Karpas-422 (cell line): ENCODE results near the gene SENP5. TPM values are rescaled to one million over a fixed set of nuclear protein-coding genes. Genes with fewer than 3 reads are reported as not detected.

Source experiments
- DNase-seq: peaks from one replicate; pipeline ENCODE4 v3.0.0-alpha.2; 2015
- H2AFZ ChIP-seq: fragments of 200-600 bp; sonication (generic); 2 replicates; pipeline ENCODE4 v1.6.1; 2014; ENCODE audit warnings: antibody characterized with exemption, low read length, mixed read lengths
- H3K27ac ChIP-seq: fragments of 200-600 bp; sonication (generic); 2 replicates; pipeline ENCODE4 v1.5.1; 2014; ENCODE audit warnings: mild to moderate bottlenecking, low read length, moderate library complexity
- H3K27me3 ChIP-seq: fragments of 200-600 bp; sonication (generic); 2 replicates; pipeline ENCODE4 v1.6.1; 2014; ENCODE audit warnings: low read length, mixed read lengths
- H3K36me3 ChIP-seq: fragments of 200-600 bp; sonication (generic); 2 replicates; pipeline ENCODE4 v1.6.1; 2014; ENCODE audit warnings: low read length, mixed read lengths; ENCODE audit not compliant: insufficient read depth
- H3K4me1 ChIP-seq: fragments of 200-600 bp; sonication (generic); 2 replicates; pipeline ENCODE4 v1.6.1; 2014; ENCODE audit warnings: mild to moderate bottlenecking, low read length, mixed read lengths
- H3K4me2 ChIP-seq: fragments of 200-600 bp; sonication (generic); 2 replicates; pipeline ENCODE4 v1.6.1; 2014; ENCODE audit warnings: low read length, low read depth, mild to moderate bottlenecking; ENCODE audit not compliant: poor library complexity, severe bottlenecking
- H3K4me3 ChIP-seq: fragments of 200-600 bp; sonication (generic); 2 replicates; pipeline ENCODE4 v1.5.1; 2014; ENCODE audit warnings: mild to moderate bottlenecking, antibody characterized with exemption, low read length, mixed read lengths
- H3K79me2 ChIP-seq: fragments of 200-600 bp; sonication (generic); 2 replicates; pipeline ENCODE4 v1.6.1; 2014; ENCODE audit warnings: mild to moderate bottlenecking, low read length, mixed read lengths
- H3K9ac ChIP-seq: fragments of 200-600 bp; sonication (generic); 2 replicates; pipeline ENCODE4 v1.6.0; 2014; ENCODE audit warnings: low read length
- H3K9me2 ChIP-seq: fragments of 200-600 bp; sonication (generic), shearing (Covaris generic); replicated peaks from 2 replicates; pipeline ENCODE4 v1.6.0; 2014; ENCODE audit warnings: mild to moderate bottlenecking, low read length, moderate library complexity; ENCODE audit not compliant: insufficient read depth
- H3K9me3 ChIP-seq: fragments of 300-700, 200-600 bp; sonication (generic); 2 replicates; pipeline ENCODE4 v1.6.1; 2014; ENCODE audit warnings: low read length, mixed read lengths
- H4K20me1 ChIP-seq: fragments of 200-600 bp; sonication (generic); 2 replicates; pipeline ENCODE4 v1.6.1; 2014; ENCODE audit warnings: mild to moderate bottlenecking, antibody characterized with exemption, low read length, low read depth; ENCODE audit not compliant: insufficient read depth
- total RNA-seq: library from RNA; depleted of rRNA; stranded (reverse); fragments of >200 nt; shearing (Covaris generic); gene quantifications from 2 replicates; pipeline ENCODE4 v1.2.3, GENCODE V29; 2014; ENCODE audit warnings: low replicate concordance; rRNA removed

SENP5 gene
- total RNA-seq, 1 experiment from 2014 or later: 73.3 TPM

GRCh38 chr3:196979545-196979944, 111.8 kb downstream of the SENP5 start:
- Histone ChIP-seq H3K79me2 (no peaks in the 10 kb centered on the region), H3K9me3 (peaks cover 6% of the 10 kb centered on the region; the same call in 1 of the 2 replicates), H3K9me2 (no peaks in the 10 kb centered on the region), H3K4me2 (no peak overlapping the region), H3K27me3 (0 out of 2 replicates have a peak, but pooled peaks cover 8% of the 10 kb centered on the region), H3K4me3 (no peak overlapping the region), H3K4me1 (peaks cover 5% of the 10 kb centered on the region; the same call in 1 of the 2 replicates), H3K36me3 (no peaks in the 10 kb centered on the region), H3K9ac (no peak overlapping the region), H2AFZ (no peak overlapping the region), H4K20me1 (no peaks in the 10 kb centered on the region), H3K27ac (no peak overlapping the region)
- DNase-seq: no peak

- Histone ChIP-seq H3K27me3 (0 out of 2 replicates have a peak, but pooled peaks cover 8% of the 10 kb centered on the region), H3K36me3 (no peaks in the 10 kb centered on the region)
These were observed 113.9 kb downstream of the SENP5 start for GRCh38 chr3:196981657-196982056.

GRCh38 chr3:196983186-196983585, 115.5 kb downstream of the SENP5 start:
- Histone ChIP-seq H3K9me3 (peaks cover 6% of the 10 kb centered on the region; the same call in 1 of the 2 replicates), H3K79me2 (no peaks in the 10 kb centered on the region), H3K4me2 (no peak overlapping the region), H3K4me1 (peaks cover 10% of the 10 kb centered on the region; the same call in 1 of the 2 replicates), H3K9me2 (no peaks in the 10 kb centered on the region), H3K36me3 (no peaks in the 10 kb centered on the region), H2AFZ (no peak overlapping the region), H3K4me3 (no peak overlapping the region), H3K27me3 (0 out of 2 replicates have a peak, but pooled peaks cover 5% of the 10 kb centered on the region), H3K27ac (no peak overlapping the region), H3K9ac (no peak overlapping the region), H4K20me1 (no peaks in the 10 kb centered on the region)
- no peak for DNase-seq

More at GRCh38 chr3:196981657-196982056, 113.9 kb downstream of the SENP5 start:
- Histone ChIP-seq H3K27ac (no peak overlapping the region), H4K20me1 (no peaks in the 10 kb centered on the region), H3K9me2 (no peaks in the 10 kb centered on the region), H3K4me3 (no peak overlapping the region), H3K79me2 (no peaks in the 10 kb centered on the region), H2AFZ (no peak overlapping the region), H3K4me2 (no peak overlapping the region), H3K4me1 (peaks cover 10% of the 10 kb centered on the region; the same call in 1 of the 2 replicates), H3K9ac (no peak overlapping the region), H3K9me3 (peaks cover 6% of the 10 kb centered on the region; the same call in 1 of the 2 replicates)
- no peak for DNase-seq

Other genes with a start within 250 kb of the SENP5 start
- 0.52 and 1.0 TPM in 2 replicates for gene NRROS, start 228.2 kb upstream of the SENP5 start, total RNA-seq
- gene CEP19, start 155.7 kb upstream of the SENP5 start, total RNA-seq: 2.6 and 4.0 TPM in 2 replicates
- 51.3 and 55.6 TPM in 2 replicates for gene PIGX, start 155.5 kb upstream of the SENP5 start, total RNA-seq
- 87.0 and 102 TPM in 2 replicates for gene PAK2, start 128.1 kb upstream of the SENP5 start, total RNA-seq
- 73.0 and 81.8 TPM in 2 replicates for gene NCBP2, start 74.6 kb downstream of the SENP5 start, total RNA-seq
- 0.37 and 1.1 TPM in 2 replicates for gene PIGZ, start 100.9 kb downstream of the SENP5 start, total RNA-seq
- 0.07 and 0.43 TPM in 2 replicates for gene MELTF, start 161.9 kb downstream of the SENP5 start, total RNA-seq